ENCODE measurements around the gene ULK4.

Gene ULK4

DNA sequence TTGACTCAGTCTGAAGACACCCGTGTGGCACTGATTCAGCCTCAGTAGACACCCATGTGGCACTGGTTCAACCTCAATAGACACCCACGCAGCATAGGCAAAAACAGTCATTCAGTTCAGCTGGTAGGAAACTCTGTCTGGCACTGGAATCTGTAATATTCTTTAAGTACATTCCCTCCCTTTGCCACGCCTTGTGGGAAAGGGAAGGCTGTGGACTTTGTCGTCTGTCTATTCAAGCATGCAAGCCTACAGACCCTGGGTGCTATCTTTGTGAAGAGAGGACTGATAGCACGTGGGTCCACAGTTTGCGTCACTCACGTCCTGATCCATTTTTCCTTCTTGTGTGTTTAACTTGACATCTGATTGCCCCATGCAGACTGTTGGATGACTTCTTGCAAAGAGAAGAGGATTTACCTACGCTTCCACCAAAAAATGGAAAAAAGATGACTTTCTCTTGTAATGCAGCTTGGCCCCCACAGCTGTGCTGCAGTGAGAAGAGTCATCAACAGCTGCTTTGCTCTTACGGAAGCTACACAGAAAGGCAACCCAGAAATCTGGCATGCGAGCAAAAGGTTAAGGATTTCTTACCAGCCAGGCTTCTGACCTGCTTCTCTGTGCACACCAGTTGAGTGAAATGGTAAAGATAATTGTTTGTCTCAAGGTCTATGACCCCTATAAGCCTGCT lies 278.1 kb downstream of the ULK4 start:
- Histone ChIP-seq H4K20me1 (ENCODE audit: insufficient read depth, low read length) (no peaks in the 10 kb centered on the region), H2AFZ (ENCODE audit: low read depth, low read length) (no peak overlapping the region), H3K79me2 (ENCODE audit: insufficient read depth, low read length) (no peaks in the 10 kb centered on the region), H3K9ac (ENCODE audit: low read depth, low read length) (no peak overlapping the region), H3K27me3 (ENCODE audit: insufficient read depth, low read length, poor library complexity) (no peaks in the 10 kb centered on the region), H3K27ac (ENCODE audit: low read length) (no peak overlapping the region), H3K4me1 (ENCODE audit: insufficient read depth, low read length) (0 out of 2 replicates have a peak, but pooled peaks cover 1% of the 10 kb centered on the region), H3K36me3 (ENCODE audit: insufficient read depth, low read length) (no peaks in the 10 kb centered on the region), H3K4me3 (ENCODE audit: low read depth in 1 of 2, low read length in 2 of 2) (no peak overlapping the region), H3K9me3 (ENCODE audit: insufficient read depth, low read length, severe bottlenecking) (no peaks in the 10 kb centered on the region), H3K4me2 (ENCODE audit: insufficient read depth, low read length) (no peak overlapping the region)
- no peak for TF ChIP-seq EZH2 (IDR thresholded peaks at IDR 0.05; ENCODE audit: borderline replicate concordance, low read depth, low read length, severe bottlenecking)
- TF ChIP-seq, protein P1, sequence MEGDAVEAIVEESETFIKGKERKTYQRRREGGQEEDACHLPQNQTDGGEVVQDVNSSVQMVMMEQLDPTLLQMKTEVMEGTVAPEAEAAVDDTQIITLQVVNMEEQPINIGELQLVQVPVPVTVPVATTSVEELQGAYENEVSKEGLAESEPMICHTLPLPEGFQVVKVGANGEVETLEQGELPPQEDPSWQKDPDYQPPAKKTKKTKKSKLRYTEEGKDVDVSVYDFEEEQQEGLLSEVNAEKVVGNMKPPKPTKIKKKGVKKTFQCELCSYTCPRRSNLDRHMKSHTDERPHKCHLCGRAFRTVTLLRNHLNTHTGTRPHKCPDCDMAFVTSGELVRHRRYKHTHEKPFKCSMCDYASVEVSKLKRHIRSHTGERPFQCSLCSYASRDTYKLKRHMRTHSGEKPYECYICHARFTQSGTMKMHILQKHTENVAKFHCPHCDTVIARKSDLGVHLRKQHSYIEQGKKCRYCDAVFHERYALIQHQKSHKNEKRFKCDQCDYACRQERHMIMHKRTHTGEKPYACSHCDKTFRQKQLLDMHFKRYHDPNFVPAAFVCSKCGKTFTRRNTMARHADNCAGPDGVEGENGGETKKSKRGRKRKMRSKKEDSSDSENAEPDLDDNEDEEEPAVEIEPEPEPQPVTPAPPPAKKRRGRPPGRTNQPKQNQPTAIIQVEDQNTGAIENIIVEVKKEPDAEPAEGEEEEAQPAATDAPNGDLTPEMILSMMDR (IDR thresholded peaks at IDR 0.05; ENCODE audit: borderline replicate concordance, extremely low read depth, low read length, poor library complexity, severe bottlenecking): no peak
- no peak for DNase-seq
- no peak for ATAC-seq (ENCODE audit: insufficient read depth, low read depth)

DNA sequence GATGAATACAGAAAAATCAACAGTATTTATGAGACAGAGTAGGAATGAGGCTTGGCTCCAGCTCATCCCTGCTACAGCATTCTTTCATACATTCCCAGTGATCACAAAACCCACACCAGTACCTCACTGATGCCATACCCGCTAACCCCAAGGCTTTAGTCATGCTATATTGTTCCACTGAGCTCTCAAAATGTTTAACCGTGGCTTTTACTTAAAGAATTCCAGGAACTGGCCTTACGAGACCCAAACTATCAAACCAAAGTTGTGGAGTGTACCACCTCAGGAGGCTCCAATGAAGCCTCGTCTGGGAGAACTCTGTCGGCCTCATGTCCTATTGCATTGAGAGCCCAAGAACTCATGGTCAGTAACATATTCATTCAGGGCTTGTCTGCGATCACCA lies 278.9 kb downstream of the ULK4 start:
- H3K9ac ChIP-seq (ENCODE audit: low read depth, low read length): no peak overlapping the region
- no peaks in the 10 kb centered on the region for H3K9me3 ChIP-seq (ENCODE audit: insufficient read depth, low read length, severe bottlenecking)
- H4K20me1 ChIP-seq (ENCODE audit: insufficient read depth, low read length): no peaks in the 10 kb centered on the region
- H2AFZ ChIP-seq (ENCODE audit: low read depth, low read length): no peak overlapping the region
- H3K36me3 ChIP-seq (ENCODE audit: insufficient read depth, low read length): no peaks in the 10 kb centered on the region
- H3K4me3 ChIP-seq (ENCODE audit: low read depth in 1 of 2, low read length in 2 of 2): no peak overlapping the region
- no peak for DNase-seq
- H3K27me3 ChIP-seq (ENCODE audit: insufficient read depth, low read length, poor library complexity): no peaks in the 10 kb centered on the region
- no peaks in the 10 kb centered on the region for H3K79me2 ChIP-seq (ENCODE audit: insufficient read depth, low read length)
- no peak overlapping the region for H3K27ac ChIP-seq (ENCODE audit: low read length)
- no peak overlapping the region for H3K4me2 ChIP-seq (ENCODE audit: insufficient read depth, low read length)
- TF ChIP-seq, protein P1 (IDR thresholded peaks at IDR 0.05; ENCODE audit: borderline replicate concordance, extremely low read depth, low read length, poor library complexity, severe bottlenecking): no peak
- TF ChIP-seq EZH2 (IDR thresholded peaks at IDR 0.05; ENCODE audit: borderline replicate concordance, low read depth, low read length, severe bottlenecking): no peak
- ATAC-seq (ENCODE audit: insufficient read depth, low read depth): no peak
- H3K4me1 ChIP-seq (ENCODE audit: insufficient read depth, low read length): no peaks in the 10 kb centered on the region

DNA sequence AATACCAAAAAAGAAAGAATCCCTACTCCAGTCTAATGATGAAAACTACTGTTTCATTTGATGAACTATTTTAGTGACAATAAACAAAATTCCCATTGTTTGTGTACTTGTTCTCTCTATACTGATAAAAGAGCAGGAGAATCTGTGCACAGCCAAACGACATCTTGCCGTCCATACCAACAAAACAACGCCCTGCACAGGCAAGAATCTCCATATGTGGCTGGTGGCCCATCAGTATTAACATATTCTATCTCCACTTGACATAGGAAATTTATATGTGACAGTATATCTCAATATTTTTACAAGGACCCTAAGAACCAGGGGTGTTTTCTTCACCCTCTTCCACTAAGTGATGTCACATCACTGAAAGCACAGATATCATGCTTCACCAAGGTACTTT lies 279.5 kb downstream of the ULK4 start:
- ATAC-seq (ENCODE audit: insufficient read depth, low read depth): no peak
- H2AFZ ChIP-seq (ENCODE audit: low read depth, low read length): no peak overlapping the region
- DNase-seq: no peak
- no peaks in the 10 kb centered on the region for H3K4me1 ChIP-seq (ENCODE audit: insufficient read depth, low read length)
- no peaks in the 10 kb centered on the region for H4K20me1 ChIP-seq (ENCODE audit: insufficient read depth, low read length)
- no peaks in the 10 kb centered on the region for H3K27me3 ChIP-seq (ENCODE audit: insufficient read depth, low read length, poor library complexity)
- H3K9ac ChIP-seq (ENCODE audit: low read depth, low read length): no peak overlapping the region
- H3K4me3 ChIP-seq (ENCODE audit: low read depth in 1 of 2, low read length in 2 of 2): no peak overlapping the region
- no peaks in the 10 kb centered on the region for H3K36me3 ChIP-seq (ENCODE audit: insufficient read depth, low read length)
- TF ChIP-seq EZH2 (IDR thresholded peaks at IDR 0.05; ENCODE audit: borderline replicate concordance, low read depth, low read length, severe bottlenecking): no peak
- TF ChIP-seq, protein P1 (IDR thresholded peaks at IDR 0.05; ENCODE audit: borderline replicate concordance, extremely low read depth, low read length, poor library complexity, severe bottlenecking): no peak
- H3K9me3 ChIP-seq (ENCODE audit: insufficient read depth, low read length, severe bottlenecking): no peaks in the 10 kb centered on the region
- H3K4me2 ChIP-seq (ENCODE audit: insufficient read depth, low read length): no peak overlapping the region
- no peak overlapping the region for H3K27ac ChIP-seq (ENCODE audit: low read length)
- no peaks in the 10 kb centered on the region for H3K79me2 ChIP-seq (ENCODE audit: insufficient read depth, low read length)

Measured in DND-41 (cell line).